Measurements from ENCODE around the gene TCF12. TPM values are rescaled to one million over a fixed set of nuclear protein-coding genes. Genes with fewer than 3 reads are reported as not detected.

TCF12 gene
- total RNA-seq, 3 donors from 2014 or later (not counting 1 experiment from before 2014, with no cell fraction given) = 84.1 to 111 (median 107) TPM

GRCh38 chr15:57079931-57080620 lies 161.6 kb downstream of the TCF12 start:
- no peak overlapping the region for H3K27ac ChIP-seq (ENCODE audit: low read length)
- no peaks in the 10 kb centered on the region for H3K9me3 ChIP-seq (ENCODE audit: control insufficient read depth, insufficient read depth, low read length)
- Mint-ChIP-seq H3K9me3 (no peaks in the 10 kb centered on the region), H3K36me3 (no peaks in the 10 kb centered on the region), H3K27ac (peak overlapping the region in 1 of 2 donors; percentile 2), H3K27me3 (ENCODE audit: low read depth in 2 of 2) (no peaks in the 10 kb centered on the region), H3K4me1 (peaks cover 32 to 33% of the 10 kb centered on the region in 2 donors), H3K4me3 (no peak overlapping the region)
- no peaks in the 10 kb centered on the region for H3K27me3 ChIP-seq (ENCODE audit: control insufficient read depth, insufficient read depth, low read length)
- H3K4me1 ChIP-seq (ENCODE audit: control insufficient read depth, insufficient read depth, low read length) = peaks cover 8% of the 10 kb centered on the region
- TF ChIP-seq CTCF (IDR thresholded peaks at IDR 0.05) = no peak
- DNase-seq (peak in 1 of 2 donors; percentile 11), ATAC-seq (peak in 1 of 3 donors; percentile 45)
- H3K4me3 ChIP-seq (ENCODE audit: low read length) = no peak overlapping the region
- WGBS (ENCODE audit: insufficient coverage) = 22% methylated on average over 3 of the region's 4 CpGs
- intact Hi-C loops (cut with micrococcal nuclease) = no loop called here
- no peaks in the 10 kb centered on the region for H3K36me3 ChIP-seq (ENCODE audit: control insufficient read depth, insufficient read depth, low read length)

GRCh38 chr15:57082054-57082728 lies 163.7 kb downstream of the TCF12 start:
- Histone ChIP-seq H3K4me1 (ENCODE audit: control insufficient read depth, insufficient read depth, low read length) (peaks cover 8% of the 10 kb centered on the region), H3K9me3 (ENCODE audit: control insufficient read depth, insufficient read depth, low read length) (no peaks in the 10 kb centered on the region), H3K4me3 (ENCODE audit: low read length) (no peak overlapping the region), H3K27ac (ENCODE audit: low read length) (no peak overlapping the region), H3K27me3 (ENCODE audit: control insufficient read depth, insufficient read depth, low read length) (no peaks in the 10 kb centered on the region), H3K36me3 (ENCODE audit: control insufficient read depth, insufficient read depth, low read length) (no peaks in the 10 kb centered on the region)
- 92% methylated on average over 2 of the region's 3 CpGs for WGBS (ENCODE audit: insufficient coverage)
- H3K27me3 Mint-ChIP-seq (ENCODE audit: low read depth in 2 of 2) = no peaks in the 10 kb centered on the region
- H3K4me1 Mint-ChIP-seq = peaks cover 29 to 32% of the 10 kb centered on the region in 2 donors
- H3K4me3 Mint-ChIP-seq = no peak overlapping the region
- no peak for TF ChIP-seq CTCF (IDR thresholded peaks at IDR 0.05)
- H3K36me3 Mint-ChIP-seq = no peaks in the 10 kb centered on the region
- DNase-seq = no peak
- no peaks in the 10 kb centered on the region for H3K9me3 Mint-ChIP-seq
- H3K27ac Mint-ChIP-seq = peak overlapping the region; percentile 49 to 64
- intact Hi-C loops (cut with micrococcal nuclease) = no loop called here
- peak in 2 of 3 donors; percentile 46 to 65 for ATAC-seq

GRCh38 chr15:57084192-57084591 lies 165.7 kb downstream of the TCF12 start:
- ATAC-seq (no peak), DNase-seq (no peak)
- Mint-ChIP-seq H3K27me3 (ENCODE audit: low read depth in 2 of 2) (no peaks in the 10 kb centered on the region), H3K36me3 (no peaks in the 10 kb centered on the region), H3K4me3 (no peak overlapping the region), H3K9me3 (no peaks in the 10 kb centered on the region), H3K4me1 (peaks cover 31 to 38% of the 10 kb centered on the region in 2 donors), H3K27ac (no peak overlapping the region)
- H3K4me1 ChIP-seq (ENCODE audit: control insufficient read depth, insufficient read depth, low read length) = peaks cover 8% of the 10 kb centered on the region
- H3K9me3 ChIP-seq (ENCODE audit: control insufficient read depth, insufficient read depth, low read length) = no peaks in the 10 kb centered on the region
- H3K4me3 ChIP-seq (ENCODE audit: low read length) = no peak overlapping the region
- no peaks in the 10 kb centered on the region for H3K36me3 ChIP-seq (ENCODE audit: control insufficient read depth, insufficient read depth, low read length)
- H3K27me3 ChIP-seq (ENCODE audit: control insufficient read depth, insufficient read depth, low read length) = no peaks in the 10 kb centered on the region
- 67% methylated on average over 3 of the region's 3 CpGs for WGBS (ENCODE audit: insufficient coverage)
- no peak for TF ChIP-seq CTCF (IDR thresholded peaks at IDR 0.05)
- H3K27ac ChIP-seq (ENCODE audit: low read length) = no peak overlapping the region
- intact Hi-C loops (cut with micrococcal nuclease) = no loop called here
